Ishikawa (cell line): ENCODE data around the gene ACOT12.

Experiments
- EP300 ChIP-seq: IDR thresholded peaks from 2 replicates; pipeline ENCODE4 v1.6.1; 2012; ENCODE audit warnings: borderline replicate concordance
- RAD21 ChIP-seq: IDR thresholded peaks from 2 replicates; pipeline ENCODE4 v1.6.1; 2012; ENCODE audit warnings: low read depth
- YY1 ChIP-seq: IDR thresholded peaks from 2 replicates; pipeline ENCODE4 v1.6.1; 2012; ENCODE audit warnings: low read depth

DNA sequence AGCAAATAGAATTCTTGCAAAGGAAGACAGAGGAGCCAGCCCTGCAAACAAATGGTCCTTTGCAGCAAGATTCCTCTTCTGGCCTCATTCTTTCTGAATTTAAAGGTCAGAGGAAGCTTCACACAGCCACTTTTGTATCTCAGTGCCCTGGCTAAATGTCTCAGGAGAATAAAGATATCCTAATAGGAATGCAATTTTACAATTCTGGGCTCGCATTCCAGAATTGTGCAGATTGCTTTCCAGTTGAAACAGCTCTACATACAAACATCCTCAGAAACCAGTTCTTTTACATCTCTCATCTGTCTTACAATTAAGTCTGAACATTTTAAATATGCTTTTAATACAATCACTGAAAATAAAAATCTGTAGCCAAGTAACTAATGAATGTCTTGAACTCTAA lies 14.6 kb upstream of the ACOT12 start:
- TF ChIP-seq EP300 (no peak), YY1 (no peak), RAD21 (no peak)
